Liver (tissue), 9 donors: ENCODE measurements around the gene LDLRAD4. TPM values are rescaled to one million over a fixed set of nuclear protein-coding genes. Genes with fewer than 3 reads are reported as not detected.

Source experiments
- DNase-seq: peaks from one replicate; pipeline ENCODE4 v3.0.0-alpha.2; 2017; ENCODE audit warnings: low spot score
- H3K27ac ChIP-seq, 2 donors: one replicate each; pipeline ENCODE4 v1.7.0; 2013; ENCODE audit warnings: inconsistent platforms in 2 of 2, low read length in 2 of 2, control low read depth in 1 of 2, low read depth in 1 of 2, mild to moderate bottlenecking in 1 of 2
- H3K27me3 ChIP-seq, 4 donors: one replicate each; pipeline versions ENCODE4 v1.6.1 to v1.7.0; 2013; ENCODE audit warnings: low read length in 3 of 4, inconsistent platforms in 1 of 4, mild to moderate bottlenecking in 1 of 4, moderate library complexity in 1 of 4; ENCODE audit not compliant: control insufficient read depth in 4 of 4, insufficient read depth in 4 of 4
- H3K36me3 ChIP-seq, 4 donors: one replicate each; pipeline versions ENCODE4 v1.6.1 to v1.7.0; 2013; ENCODE audit warnings: low read length in 3 of 4, mild to moderate bottlenecking in 3 of 4, low read depth in 1 of 4, moderate library complexity in 1 of 4; ENCODE audit not compliant: control insufficient read depth in 4 of 4, insufficient read depth in 3 of 4
- H3K4me1 ChIP-seq, 4 donors: one replicate each; pipeline versions ENCODE4 v1.6.1 to v1.7.0; 2013; ENCODE audit warnings: low read length in 3 of 4, mild to moderate bottlenecking in 3 of 4, moderate library complexity in 1 of 4; ENCODE audit not compliant: control insufficient read depth in 4 of 4, insufficient read depth in 4 of 4
- H3K4me3 ChIP-seq, 3 donors: one replicate each; pipeline versions ENCODE4 v1.6.1 to v1.7.0; 2013; ENCODE audit warnings: low read length in 3 of 3, control low read depth in 1 of 3, low read depth in 1 of 3, mild to moderate bottlenecking in 1 of 3
- H3K9ac ChIP-seq, 2 donors: one replicate each; pipeline ENCODE4 v1.7.0; 2013; ENCODE audit warnings: low read length in 2 of 2, mild to moderate bottlenecking in 2 of 2, moderate library complexity in 2 of 2, control low read depth in 1 of 2, low read depth in 1 of 2
- H3K9me3 ChIP-seq, 4 donors: one replicate each; pipeline versions ENCODE4 v1.6.1 to v1.7.0; 2013; ENCODE audit warnings: low read length in 3 of 4; ENCODE audit not compliant: control insufficient read depth in 4 of 4
- CTCF ChIP-seq: fragments of 150-350 bp; IDR thresholded peaks from 2 replicates; pipeline ENCODE4 v1.5.1; 2017; ENCODE audit warnings: improper control_type of control experiment, low read depth, low read length; ENCODE audit not compliant: missing input control
- FOXA1 ChIP-seq: IDR thresholded peaks from 2 replicates; pipeline ENCODE4 v1.6.1; 2016; ENCODE audit warnings: antibody characterized with exemption
- FOXA2 ChIP-seq: IDR thresholded peaks from 2 replicates; pipeline ENCODE4 v1.6.1; 2016; ENCODE audit warnings: antibody characterized with exemption
- HNF4A ChIP-seq, 2 donors: conservative IDR thresholded peaks; 2 replicates each; pipeline ENCODE4 v1.6.1; 2016; ENCODE audit warnings: antibody characterized with exemption in 2 of 2, mild to moderate bottlenecking in 2 of 2
- HNF4G ChIP-seq: IDR thresholded peaks from 2 replicates; pipeline ENCODE4 v1.6.1; 2016; ENCODE audit warnings: antibody characterized with exemption
- MAX ChIP-seq: IDR thresholded peaks from 2 replicates; pipeline ENCODE4 v1.6.1; 2016; ENCODE audit warnings: antibody characterized with exemption
- NR2F2 ChIP-seq: IDR thresholded peaks from 2 replicates; pipeline ENCODE4 v1.6.1; 2016; ENCODE audit warnings: antibody characterized with exemption
- REST ChIP-seq: IDR thresholded peaks from 2 replicates; pipeline ENCODE4 v1.6.1; 2016; ENCODE audit warnings: antibody characterized with exemption, mild to moderate bottlenecking
- SP1 ChIP-seq: IDR thresholded peaks from 2 replicates; pipeline ENCODE4 v1.6.1; 2018; ENCODE audit warnings: antibody characterized with exemption, mild to moderate bottlenecking
- YY1 ChIP-seq: IDR thresholded peaks from 2 replicates; pipeline ENCODE4 v1.6.1; 2016; ENCODE audit warnings: antibody characterized with exemption, mild to moderate bottlenecking
- ZBTB33 ChIP-seq: IDR thresholded peaks from 2 replicates; pipeline ENCODE4 v1.6.1; 2016; ENCODE audit warnings: antibody characterized with exemption
- WGBS: extraction: QIAGEN DNeasy Blood & Tissue Kit; methylation state at CpG from one replicate; pipeline ENCODE4 v1.1.7; 2013; 5-methylcytosine and 5-hydroxymethylcytosine counted together
- polyA plus RNA-seq, 2 donors: library from polyadenylated mRNA; stranded (reverse) in 1 of 2; unstranded in 1 of 2; fragments of 200-250 nt in 1 of 2; fragments of >200 nt in 1 of 2; fragmentation: Nextera tagmentation in 1 of 2; extraction: Ambion mirVana in 1 of 2; gene quantifications; one replicate each; pipeline versions ENCODE4 v1.2.1 to v1.2.3, GENCODE V29; 2013 to 2015
- total RNA-seq, 2 donors: library from RNA; depleted of rRNA; stranded (reverse); fragments of >200 nt; gene quantifications; one replicate each; pipeline ENCODE4 v1.2.3, GENCODE V29; 2014
- donor health status: healthy.
- donor health status: healthy.
- donor health status: healthy.
- donor health status: healthy.
- donor health status: healthy.

The LDLRAD4 gene
- total and polyA plus RNA-seq, 4 donors = 4.8 to 41.7 (median 12.7) TPM

GRCh38 chr18:13288509-13289133, 70.1 kb downstream of the LDLRAD4 start (continued):
- TF ChIP-seq ZBTB33 = no peak
- no peak for TF ChIP-seq NR2F2

GRCh38 chr18:13289481-13290205, 71.1 kb downstream of the LDLRAD4 start:
- WGBS = 93% methylated on average over 8 of the region's 8 CpGs

More at GRCh38 chr18:13289481-13290205, 71.1 kb downstream of the LDLRAD4 start:
- no peak overlapping the region for H3K4me3 ChIP-seq
- no peak overlapping the region for H3K27ac ChIP-seq
- H3K36me3 ChIP-seq = no peaks in the 10 kb centered on the region
- no peaks in the 10 kb centered on the region for H3K27me3 ChIP-seq
- H3K9me3 ChIP-seq = no peaks in the 10 kb centered on the region
- DNase-seq = no peak
- TF ChIP-seq FOXA2 (no peak), ZBTB33 (no peak), SP1 (no peak), HNF4A (conservative IDR thresholded peaks at IDR 0.05) (no peak), YY1 (no peak), MAX (no peak), REST (no peak), HNF4G (no peak), CTCF (no peak), FOXA1 (no peak)
- H3K9ac ChIP-seq = no peak overlapping the region
- peaks cover 6 to 26% (median 8%) of the 10 kb centered on the region in 4 donors for H3K4me1 ChIP-seq
